Stimulated activated CD8-positive, alpha-beta memory T cell treated with anti-CD3 and anti-CD28 coated beads, Interleukin-4, amount 100 ng/mL, for 48 hours (primary cell): Measurements from ENCODE around the gene DNAH3.

Experiments
- DNase-seq: peaks from one replicate; pipeline ENCODE4 v3.0.0-alpha.2; 2020

DNAH3 gene

DNA sequence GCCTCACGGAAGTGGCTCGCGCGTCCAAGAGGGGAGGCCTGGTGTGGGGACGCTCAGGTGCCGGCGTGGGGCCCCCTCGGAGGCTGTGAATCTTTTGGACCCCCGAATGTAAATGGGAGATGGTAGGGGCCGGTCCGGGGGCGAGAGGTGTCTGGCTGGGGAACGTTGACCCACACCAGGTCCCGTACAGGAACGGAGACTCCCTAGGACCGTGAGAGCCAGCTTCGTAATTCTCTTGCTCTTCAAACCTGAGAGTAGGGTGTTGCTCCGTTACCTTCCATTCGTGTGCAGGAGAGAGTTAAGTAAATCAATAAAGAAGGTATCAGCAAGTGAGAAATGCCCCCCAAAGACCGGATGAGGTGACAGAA, 249.6 kb downstream of the DNAH3 start:
- DNase-seq: no peak

GRCh38 chr16:20900299-20901067, 250.2 kb downstream of the DNAH3 start, which contains the start of the genes DCUN1D3 and LYRM1:
Gene DCUN1D3 (minus strand): TSS chr16:20900358. CDS start chr16:20862538, 37,820 bp downstream.
Gene LYRM1 (plus strand): TSS chr16:20900771. CDS start chr16:20915556, 14,785 bp downstream.
- DNase-seq: peak; percentile 95

DNA sequence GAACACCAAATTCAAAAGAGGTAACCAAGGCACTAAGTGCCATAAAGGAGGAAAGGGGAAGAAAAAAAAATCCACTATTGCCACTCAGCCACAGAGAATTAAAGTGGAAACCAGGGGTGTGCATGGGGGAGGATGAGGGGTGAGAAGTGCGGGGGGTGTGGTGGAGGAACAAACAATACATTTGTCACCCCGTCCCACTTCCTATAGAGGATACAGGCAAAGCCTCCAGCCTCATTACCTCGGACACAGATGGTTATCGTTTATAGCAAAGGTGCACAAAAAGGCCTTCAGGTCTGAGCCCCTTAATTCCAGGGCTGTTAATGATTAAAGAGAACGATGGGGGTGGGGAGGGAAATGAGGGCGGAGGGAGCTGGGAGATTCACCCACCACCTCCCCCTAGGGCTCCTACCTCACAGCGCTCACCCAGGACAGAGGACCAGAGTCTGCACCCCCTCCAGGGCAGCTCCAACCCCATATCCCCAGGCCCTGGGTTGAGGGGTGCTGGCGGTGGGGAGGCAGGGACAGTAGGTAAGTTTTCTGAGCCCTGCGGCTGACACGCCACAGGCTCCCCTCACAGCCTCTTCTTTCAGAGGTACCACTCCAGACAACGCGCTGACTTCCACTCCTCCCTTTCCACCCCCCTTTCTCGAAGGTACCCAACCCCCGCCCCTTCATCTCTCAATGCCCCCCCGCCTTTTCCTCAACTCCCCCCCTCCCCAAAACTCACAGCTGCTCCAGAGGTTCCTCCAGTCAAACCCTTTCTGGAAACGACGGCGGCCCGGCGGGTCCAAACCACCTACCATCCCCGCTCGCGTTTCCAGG, 251.0 kb downstream of the DNAH3 start:
- peak; percentile 31 for DNase-seq

GRCh38 chr16:20899071-20899470, 251.6 kb downstream of the DNAH3 start:
- no peak for DNase-seq

GRCh38 chr16:20897922-20898321, 252.7 kb downstream of the DNAH3 start:
- no peak for DNase-seq

DNA sequence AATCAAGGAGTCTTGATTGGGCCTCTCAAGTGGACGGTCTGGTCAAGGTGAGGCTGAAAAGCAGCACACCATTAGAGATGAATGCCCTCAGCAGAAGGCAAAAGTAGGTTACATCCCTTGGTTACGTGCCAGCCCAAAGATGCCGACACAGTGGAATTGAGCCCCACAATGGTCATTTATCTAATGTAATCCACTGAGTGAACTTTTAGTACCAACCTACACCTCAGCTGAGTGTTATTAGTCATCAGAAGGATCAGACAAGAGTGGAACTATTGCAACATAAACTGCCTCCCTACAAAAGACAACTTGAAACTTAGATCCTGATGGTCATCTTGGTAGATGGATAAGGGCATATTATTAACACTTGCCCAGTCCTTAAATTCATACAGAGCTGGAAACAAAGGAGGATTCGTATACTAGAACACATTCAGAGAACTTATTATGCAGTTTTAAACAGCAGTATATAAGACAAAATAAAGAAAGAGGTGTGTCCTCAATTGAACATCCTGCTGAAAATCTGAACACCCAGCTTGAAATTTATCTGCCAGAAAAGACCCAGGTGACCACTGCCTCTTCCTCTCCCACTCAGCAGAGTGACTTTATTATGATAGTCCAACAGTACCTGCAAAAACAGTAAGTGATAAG, 253.3 kb downstream of the DNAH3 start:
- DNase-seq: no peak

- no peak for DNase-seq
Measured at GRCh38 chr16:20894388-20894787, 256.3 kb downstream of the DNAH3 start.

- DNase-seq: no peak
Measured at GRCh38 chr16:20889625-20890275, 260.9 kb downstream of the DNAH3 start.

DNA sequence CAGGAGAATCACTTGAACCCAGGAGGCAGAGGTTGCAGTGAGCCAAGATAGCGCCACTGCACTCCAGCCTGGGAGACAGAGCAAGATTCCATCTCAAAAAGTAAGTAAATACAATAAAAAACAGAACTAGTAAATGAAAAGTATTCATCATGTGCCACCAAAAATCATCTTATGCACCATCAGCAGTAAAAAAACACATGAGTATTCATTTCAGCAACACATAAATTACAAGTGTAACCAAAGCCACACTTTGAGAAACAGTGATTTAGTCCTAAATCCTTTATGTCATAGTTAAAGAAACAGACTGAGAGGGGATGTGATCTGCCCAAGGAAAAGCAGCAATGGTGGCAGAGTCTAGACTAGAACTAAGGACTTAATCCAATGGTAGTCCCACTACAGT, 263.4 kb downstream of the DNAH3 start:
- DNase-seq: no peak

DNA sequence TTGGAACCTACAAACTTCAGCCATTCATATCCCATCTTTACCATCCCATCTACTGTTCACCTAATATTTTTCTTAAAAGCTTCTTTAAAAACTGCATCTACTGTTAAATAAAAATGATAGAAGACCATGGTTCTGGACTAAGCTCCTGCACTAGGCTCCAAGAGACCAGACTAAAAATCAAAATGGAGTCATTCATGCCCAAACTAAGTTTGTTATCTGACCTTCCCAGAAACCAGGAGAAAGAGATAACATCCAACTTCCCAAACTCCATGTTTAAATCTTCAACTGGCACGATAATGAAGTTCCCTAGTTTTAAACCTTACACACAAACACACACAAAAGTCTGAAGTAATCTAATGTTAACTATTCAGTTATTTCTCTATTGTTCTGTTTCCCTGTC, 264.3 kb downstream of the DNAH3 start:
- DNase-seq: no peak

GRCh38 chr16:20884240-20884556, 266.4 kb downstream of the DNAH3 start:
- DNase-seq: peak; percentile 55

DNA sequence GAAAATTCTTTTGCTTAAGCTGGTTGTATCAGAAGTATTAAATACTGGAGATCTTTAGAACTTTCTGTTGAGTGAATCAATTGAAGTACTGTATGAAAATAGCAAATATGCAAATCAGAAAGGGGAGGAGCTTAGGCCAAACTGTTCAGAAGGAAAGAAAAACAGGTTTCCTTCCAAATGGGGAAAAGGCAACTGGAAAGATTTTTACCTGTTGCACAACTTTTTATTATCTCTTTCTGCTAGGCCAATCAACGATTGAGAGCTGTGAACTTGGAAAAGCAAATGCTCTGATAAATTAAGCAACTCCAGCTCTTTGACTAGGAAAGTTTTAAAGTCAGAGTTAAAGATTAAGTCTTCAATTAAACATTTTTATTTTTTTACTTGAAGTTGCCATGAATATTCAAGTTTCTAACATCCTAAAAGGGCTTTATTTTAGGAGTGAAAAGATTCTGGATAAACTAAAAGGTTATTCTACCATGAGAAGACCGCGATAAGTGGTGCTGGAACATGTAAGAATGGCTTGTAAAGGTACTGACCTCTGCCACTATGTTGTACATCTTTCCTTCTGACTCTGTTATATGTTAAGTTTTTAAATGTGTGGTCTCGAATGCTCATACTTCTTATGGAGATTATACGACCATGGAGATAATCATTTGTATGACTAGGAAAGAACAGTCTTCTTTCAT, 266.9 kb downstream of the DNAH3 start:
- DNase-seq: no peak
